H1 (cell line): ENCODE data around the gene USB1. TPM values are rescaled to one million over a fixed set of nuclear protein-coding genes. Genes with fewer than 3 reads are reported as not detected.

Experiments used
- CTCF ChIA-PET: fragments of 300-600 bp; sonication (Branson Sonifier 250); formaldehyde crosslinking; loops from one replicate; lab custom pipeline; 2021; ENCODE audit not compliant: partially characterized antibody; lab: Charles Lee
- POLR2A ChIA-PET: fragments of 300-600 bp; sonication (Branson Sonifier 250); formaldehyde crosslinking; loops from one replicate; lab custom pipeline; 2021; ENCODE audit warnings: inconsistent platforms; ENCODE audit not compliant: partially characterized antibody; lab: Charles Lee
- DNase-seq, 2 experiments: peaks; one replicate each; pipeline versions ENCODE4 v3.0.0 to v3.0.0-alpha.2; 2010 to 2022; ENCODE audit warnings: low spot score in 2 of 2, low read depth in 1 of 2, mixed read lengths in 1 of 2
- FAIRE-seq: peaks from 2 replicates; lab custom pipeline; 2011; peaks lifted over from hg19 to GRCh38; lab: Jason Lieb, UNC
- H2AFZ ChIP-seq: 2 replicates; pipeline ENCODE4 v1.8.1; 2012; ENCODE audit warnings: low read length, inconsistent platforms
- H2AK5ac ChIP-seq: 2 replicates; pipeline ENCODE4 v1.6.1; 2013; ENCODE audit warnings: low read depth, low read length
- H2BK120ac ChIP-seq: replicated peaks from 2 replicates; pipeline ENCODE3; 2013; ENCODE audit warnings: low read depth, low read length, inconsistent platforms
- H2BK12ac ChIP-seq: 2 replicates; pipeline ENCODE4 v1.6.1; 2013; ENCODE audit warnings: low read depth, low read length
- H2BK15ac ChIP-seq: 2 replicates; pipeline ENCODE4 v1.6.1; 2013; ENCODE audit warnings: low read length
- H2BK20ac ChIP-seq: 2 replicates; pipeline ENCODE4 v1.6.1; 2013; ENCODE audit warnings: low read length
- H2BK5ac ChIP-seq: 2 replicates; pipeline ENCODE4 v1.6.1; 2013; ENCODE audit warnings: low read depth, low read length
- H3K14ac ChIP-seq: 2 replicates; pipeline ENCODE4 v1.6.1; 2013; ENCODE audit warnings: inconsistent platforms; ENCODE audit not compliant: insufficient read length
- H3K18ac ChIP-seq: 2 replicates; pipeline ENCODE4 v1.6.1; 2013; ENCODE audit warnings: low read length; ENCODE audit errors: extremely low read depth
- H3K23ac ChIP-seq: 2 replicates; pipeline ENCODE4 v1.6.1; 2013; ENCODE audit warnings: inconsistent platforms; ENCODE audit not compliant: insufficient read length
- H3K23me2 ChIP-seq: 2 replicates; pipeline ENCODE4 v1.6.1; 2013; ENCODE audit warnings: low read depth, low read length
- H3K27ac ChIP-seq: 2 replicates; pipeline ENCODE4 v1.6.1; 2011; ENCODE audit warnings: low read depth, low read length, inconsistent platforms
- H3K27me3 ChIP-seq, 4 experiments: replicated peaks in 1 of 4; 1 replicate in 1 of 4; 2 replicates in 3 of 4; pipeline versions ENCODE4 v1.6.1 to v1.8.1; 2011 to 2013; ENCODE audit warnings: low read length in 3 of 4, mild to moderate bottlenecking in 3 of 4, inconsistent platforms in 2 of 4, mixed read lengths in 2 of 4, moderate library complexity in 1 of 4; ENCODE audit not compliant: control insufficient read depth in 3 of 4, insufficient read depth in 3 of 4; ENCODE audit errors: extremely low read depth in 1 of 4
- H3K36me3 ChIP-seq, 4 experiments: 2 replicates each; pipeline versions ENCODE4 v1.6.1 to v1.8.1; 2011 to 2013; ENCODE audit warnings: mild to moderate bottlenecking in 4 of 4, low read length in 3 of 4, moderate library complexity in 2 of 4, control low read depth in 1 of 4, inconsistent platforms in 1 of 4; ENCODE audit not compliant: insufficient read depth in 4 of 4, control insufficient read depth in 2 of 4
- H3K4ac ChIP-seq: replicated peaks from 2 replicates; pipeline ENCODE3; 2013; ENCODE audit warnings: low read length, low read depth, mixed read lengths, inconsistent platforms; ENCODE audit not compliant: insufficient read length
- H3K4me1 ChIP-seq, 4 experiments: replicated peaks in 1 of 4; 1 replicate in 1 of 4; 2 replicates in 3 of 4; pipeline versions ENCODE4 v1.6.1 to v1.8.1; 2011 to 2013; ENCODE audit warnings: low read length in 3 of 4, inconsistent platforms in 2 of 4, mixed read lengths in 1 of 4; ENCODE audit not compliant: insufficient read depth in 4 of 4, control insufficient read depth in 3 of 4
- H3K4me2 ChIP-seq, 2 experiments: 2 replicates each; pipeline versions ENCODE4 v1.6.1 to v1.8.1; 2011 to 2013; ENCODE audit warnings: low read depth in 2 of 2, low read length in 2 of 2, control low read depth in 1 of 2, inconsistent platforms in 1 of 2, mild to moderate bottlenecking in 1 of 2; ENCODE audit not compliant: insufficient read depth in 1 of 2
- H3K4me3 ChIP-seq, 4 experiments: fragments of 200-600, 300-600 bp in 1 of 4; sonication (generic), shearing (Covaris generic), sonication (Bioruptor Twin) in 1 of 4; 2 replicates each; pipeline versions ENCODE4 v1.5.1 to v1.8.1; 2011 to 2016; ENCODE audit warnings: low read length in 4 of 4, low read depth in 3 of 4, control low read depth in 2 of 4, inconsistent platforms in 2 of 4, mild to moderate bottlenecking in 2 of 4, mixed read lengths in 1 of 4, moderate library complexity in 1 of 4; ENCODE audit not compliant: insufficient read depth in 2 of 4; ENCODE audit errors: extremely low read depth in 1 of 4
- H3K56ac ChIP-seq: replicated peaks from 2 replicates; pipeline ENCODE3; 2013; ENCODE audit warnings: low read depth, mild to moderate bottlenecking, mixed read lengths, low read length, inconsistent platforms; ENCODE audit not compliant: insufficient read length
- H3K79me1 ChIP-seq: 2 replicates; pipeline ENCODE4 v1.6.1; 2013; ENCODE audit warnings: low read depth, low read length, control low read depth
- H3K79me2 ChIP-seq, 2 experiments: 2 replicates each; pipeline versions ENCODE4 v1.6.1 to v1.8.1; 2012 to 2013; ENCODE audit warnings: low read length in 2 of 2, mild to moderate bottlenecking in 2 of 2, inconsistent platforms in 1 of 2; ENCODE audit not compliant: insufficient read depth in 2 of 2, control insufficient read depth in 1 of 2
- H3K9ac ChIP-seq, 4 experiments: replicated peaks in 1 of 4; 1 replicate in 1 of 4; 2 replicates in 3 of 4; pipeline versions ENCODE4 v1.6.1 to v1.8.1; 2011 to 2013; ENCODE audit warnings: low read depth in 3 of 4, low read length in 3 of 4, control low read depth in 2 of 4, mild to moderate bottlenecking in 2 of 4, moderate library complexity in 2 of 4, inconsistent platforms in 1 of 4; ENCODE audit errors: extremely low read depth in 1 of 4
- H3K9me3 ChIP-seq, 2 experiments: 2 replicates each; pipeline versions ENCODE4 v1.6.1 to v1.8.1; 2012 to 2013; ENCODE audit warnings: mild to moderate bottlenecking in 2 of 2, moderate library complexity in 2 of 2, control low read depth in 1 of 2, inconsistent platforms in 1 of 2, low read depth in 1 of 2, low read length in 1 of 2, mixed read lengths in 1 of 2; ENCODE audit not compliant: insufficient read depth in 2 of 2
- H4K20me1 ChIP-seq, 2 experiments: replicated peaks in 1 of 2; 2 replicates each; pipeline versions ENCODE3 to v1.8.1; 2011 to 2013; ENCODE audit warnings: inconsistent platforms in 2 of 2, low read length in 2 of 2, mild to moderate bottlenecking in 1 of 2; ENCODE audit not compliant: insufficient read depth in 2 of 2, control insufficient read depth in 1 of 2
- H4K5ac ChIP-seq: 2 replicates; pipeline ENCODE4 v1.6.1; 2013; ENCODE audit warnings: low read length, low read depth, mixed read lengths, inconsistent platforms; ENCODE audit not compliant: insufficient read length
- H4K8ac ChIP-seq: 2 replicates; pipeline ENCODE4 v1.8.0; 2013; ENCODE audit warnings: mild to moderate bottlenecking, moderate library complexity, low read length, inconsistent platforms; ENCODE audit not compliant: insufficient read depth; ENCODE audit errors: extremely low read depth
- H4K91ac ChIP-seq: replicated peaks from 2 replicates; pipeline ENCODE3; 2013; ENCODE audit warnings: low read length, mixed read lengths, inconsistent platforms; ENCODE audit not compliant: insufficient read length
- TEAD4 ChIP-seq: IDR thresholded peaks from 2 replicates; pipeline ENCODE4 v1.6.1; 2012; ENCODE audit warnings: low read depth, low read length, inconsistent platforms, mixed read lengths
- whole genome bisulfite sequencing, 2 experiments: shearing (Covaris generic) in 1 of 2; methylation state at CpG; one replicate each; pipeline versions ENCODE4 v1.1.6 to v1.1.7; 2013 to 2015; ENCODE audit warnings: low lambda C conversion rate in 2 of 2, mixed read lengths in 2 of 2, inconsistent platforms in 1 of 2, low coverage in 1 of 2, missing lambda C conversion rate in 1 of 2; ENCODE audit not compliant: insufficient replicate concordance in 2 of 2, insufficient coverage in 1 of 2, insufficient read length in 1 of 2; ENCODE audit errors: extremely low coverage in 1 of 2, missing lambda C conversion rate in 1 of 2; 5-methylcytosine and 5-hydroxymethylcytosine counted together
- polyA plus RNA-seq, 7 experiments: library from polyadenylated mRNA; depleted of rRNA in 3 of 7; stranded (reverse) in 5 of 7; unstranded in 2 of 7; fragments of >200 nt in 5 of 7; fragments of 200-250 nt in 2 of 7; gene quantifications; 1 replicate in 5 of 7; 2 replicates in 1 of 7; 4 replicates in 1 of 7; pipeline versions ENCODE4 v1.2.1 to v1.2.3, GENCODE V29; 2011 to 2013; ENCODE audit warnings: missing spikeins in 2 of 7, mixed read lengths in 2 of 7
- total RNA-seq: library from RNA; stranded (reverse); fragmentation: NEBNext Ultra II Directional; extraction: Animal tissue kit (Norgen Biotek cat#: 25700); gene quantifications from 2 replicates; pipeline ENCODE4 v1.2.1, GENCODE V29; 2021

USB1 gene
- total and polyA plus RNA-seq, 2 of the 8 experiments (the other 6 are each of a cell fraction or from before 2014, with no cell fraction given), result 65.4 to 75.9 TPM

DNA sequence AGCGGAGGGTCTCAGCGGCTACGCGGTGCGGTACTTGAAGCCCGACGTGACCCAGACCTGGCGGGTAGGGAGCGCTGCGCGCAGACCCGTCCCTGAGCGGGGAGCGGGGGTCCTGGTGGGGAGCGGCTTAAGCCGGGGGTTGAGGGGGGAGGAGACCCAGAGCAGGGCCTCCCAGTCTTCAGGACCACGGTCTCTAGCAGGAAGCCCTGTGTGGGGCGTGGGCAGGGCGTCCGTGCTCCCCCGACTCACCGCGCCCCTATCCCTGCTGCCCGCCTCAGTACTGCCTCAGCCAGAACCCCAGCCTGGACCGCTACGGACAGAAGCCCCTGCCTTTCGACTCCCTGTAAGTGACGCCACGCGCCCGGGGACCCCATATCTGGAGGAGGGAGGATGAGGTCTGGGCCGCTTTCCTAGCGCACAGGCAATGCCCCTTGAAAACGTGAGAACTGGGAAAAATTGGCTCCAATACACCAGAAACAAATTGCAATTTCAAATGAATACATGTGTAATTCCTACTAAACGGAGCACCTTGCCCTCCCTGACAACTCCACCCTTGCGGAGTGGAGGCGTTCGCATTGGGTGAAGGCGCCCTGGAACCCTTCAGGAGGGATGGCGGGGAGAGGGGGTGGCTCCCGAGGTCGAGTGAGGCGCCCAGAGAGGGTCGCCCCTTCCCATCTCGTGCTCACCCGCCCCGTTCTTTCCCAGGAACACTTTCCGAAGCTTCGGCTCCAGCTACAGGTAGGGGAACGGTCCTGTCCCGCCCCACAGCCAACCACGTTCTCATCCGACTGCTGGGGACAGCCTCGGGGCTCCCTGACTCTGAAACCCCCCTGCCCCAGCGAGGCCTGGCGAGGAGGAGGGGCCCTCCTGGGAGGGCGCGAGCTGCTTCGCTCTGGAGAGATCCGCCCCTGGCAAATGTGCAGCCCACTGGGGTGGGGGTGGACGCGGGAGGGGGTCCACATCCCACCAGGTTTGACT is 15.7 kb upstream of the USB1 start:
- no peak overlapping the region for H3K14ac ChIP-seq
- no peak overlapping the region for H3K4ac ChIP-seq
- WGBS, 2 experiments, result 4% methylated on average over 59 of the region's 62 CpGs; no CpG with 5 or more reads in 1 of the 2 experiments
- H2BK120ac ChIP-seq, result no peak overlapping the region
- peaks cover 0 to 11% (median 3%) of the 10 kb centered on the region in 4 experiments; a peak in 3 of 7 replicates for H3K4me1 ChIP-seq
- no peaks in the 10 kb centered on the region for H3K79me1 ChIP-seq
- H3K4me3 ChIP-seq, result peak overlapping the region; percentile 60 to 80 (median 72)
- H3K23ac ChIP-seq, result no peak overlapping the region
- 0 out of 2 replicates have a peak overlapping the region, but pooled peaks have one; percentile 46 for H2BK15ac ChIP-seq
- FAIRE-seq (no peak), DNase-seq (peak in 1 of 2 experiments; percentile 72)
- peaks cover 2 to 33% (median 19%) of the 10 kb centered on the region in 4 experiments for H3K27me3 ChIP-seq
- H3K9ac ChIP-seq, result peak overlapping the region in 2 of 4 experiments; percentile 20 to 35; a peak in 2 of 7 replicates
- ChIA-PET CTCF (interaction anchor here (0.7 to 26.3 kb wide), 6 partner anchors 12 to 228 kb away, joined by 3 to 305 read pairs (median 4); partner anchors contain the start of gene ZNF319), POLR2A (interaction anchor here (0.9 to 2.1 kb wide), 5 partner anchors 8 to 29 kb away, joined by 3 to 9 read pairs (median 5); partner anchors contain the start of gene USB1)
- no peaks in the 10 kb centered on the region for H3K36me3 ChIP-seq
- no peak overlapping the region; the same call in 1 of the 2 replicates for H4K8ac ChIP-seq
- H3K27ac ChIP-seq, result no peak overlapping the region
- no peak overlapping the region for H2BK20ac ChIP-seq
- H3K4me2 ChIP-seq, result peak overlapping the region; percentile 84 to 93
- H3K23me2 ChIP-seq, result peaks cover 12% of the 10 kb centered on the region; the same call in 1 of the 2 replicates
- no peak overlapping the region for H3K56ac ChIP-seq
- no peak overlapping the region for H2BK5ac ChIP-seq
- peak overlapping the region; percentile 61; the same call in 1 of the 2 replicates for H2AFZ ChIP-seq
- no peak overlapping the region for H4K5ac ChIP-seq
- H3K18ac ChIP-seq, result peak overlapping the region; percentile 60; the same call in 1 of the 2 replicates
- no peaks in the 10 kb centered on the region for H3K9me3 ChIP-seq
- no peak overlapping the region for H4K91ac ChIP-seq
- H4K20me1 ChIP-seq, result no peaks in the 10 kb centered on the region
- H3K79me2 ChIP-seq, result no peaks in the 10 kb centered on the region
- no peak overlapping the region for H2AK5ac ChIP-seq
- H2BK12ac ChIP-seq, result no peak overlapping the region
- no peak for TF ChIP-seq TEAD4
